ENCODE measurements around the gene ZNF438.

The ZNF438 gene

GRCh38 chr10:30818854-30819253 is 212.8 kb downstream of the ZNF438 start:
- no peak overlapping the region for H3K4me3 ChIP-seq (ENCODE audit: low read depth, low read length)
- DNase-seq, result no peak
- H3K27me3 ChIP-seq (ENCODE audit: insufficient read depth, low read depth, severe bottlenecking), result no peaks in the 10 kb centered on the region
- no peaks in the 10 kb centered on the region for H3K36me3 ChIP-seq
- TF ChIP-seq CTCF (IDR thresholded peaks at IDR 0.05; ENCODE audit: low read depth, low read length), result no peak
- no peak overlapping the region for H3K27ac ChIP-seq
- H3K9me3 ChIP-seq (ENCODE audit: severe bottlenecking), result no peaks in the 10 kb centered on the region

- Histone ChIP-seq H3K27ac (no peak overlapping the region), H3K36me3 (no peaks in the 10 kb centered on the region), H3K4me3 (ENCODE audit: low read depth, low read length) (no peak overlapping the region), H3K9me3 (ENCODE audit: severe bottlenecking) (no peaks in the 10 kb centered on the region), H3K27me3 (ENCODE audit: insufficient read depth, low read depth, severe bottlenecking) (no peaks in the 10 kb centered on the region)
- no peak for TF ChIP-seq CTCF (IDR thresholded peaks at IDR 0.05; ENCODE audit: low read depth, low read length)
- no peak for DNase-seq
Measured at GRCh38 chr10:30818010-30818660, 213.5 kb downstream of the ZNF438 start.

- H3K4me3 ChIP-seq (ENCODE audit: low read depth, low read length), result no peak overlapping the region
- no peak for DNase-seq
- H3K36me3 ChIP-seq, result no peaks in the 10 kb centered on the region
- H3K9me3 ChIP-seq (ENCODE audit: severe bottlenecking), result no peaks in the 10 kb centered on the region
- H3K27ac ChIP-seq, result no peak overlapping the region
- H3K27me3 ChIP-seq (ENCODE audit: insufficient read depth, low read depth, severe bottlenecking), result no peaks in the 10 kb centered on the region
- no peak for TF ChIP-seq CTCF (IDR thresholded peaks at IDR 0.05; ENCODE audit: low read depth, low read length)
Measured at GRCh38 chr10:30817541-30817940, 214.1 kb downstream of the ZNF438 start.

GRCh38 chr10:30816820-30817171 is 214.9 kb downstream of the ZNF438 start:
- DNase-seq, result no peak
- Histone ChIP-seq H3K27ac (no peak overlapping the region; the same call in 1 of the 2 replicates), H3K9me3 (ENCODE audit: severe bottlenecking) (no peaks in the 10 kb centered on the region), H3K36me3 (no peaks in the 10 kb centered on the region), H3K27me3 (ENCODE audit: insufficient read depth, low read depth, severe bottlenecking) (no peaks in the 10 kb centered on the region), H3K4me3 (ENCODE audit: low read depth, low read length) (no peak overlapping the region)
- no peak for TF ChIP-seq CTCF (IDR thresholded peaks at IDR 0.05; ENCODE audit: low read depth, low read length)

GRCh38 chr10:30816159-30816819 is 215.4 kb downstream of the ZNF438 start:
- no peak overlapping the region; the same call in 1 of the 2 replicates for H3K27ac ChIP-seq
- no peak for TF ChIP-seq CTCF (IDR thresholded peaks at IDR 0.05; ENCODE audit: low read depth, low read length)
- no peaks in the 10 kb centered on the region for H3K36me3 ChIP-seq
- no peaks in the 10 kb centered on the region for H3K27me3 ChIP-seq (ENCODE audit: insufficient read depth, low read depth, severe bottlenecking)
- H3K9me3 ChIP-seq (ENCODE audit: severe bottlenecking), result no peaks in the 10 kb centered on the region
- DNase-seq, result peak; percentile 31
- H3K4me3 ChIP-seq (ENCODE audit: low read depth, low read length), result no peak overlapping the region
